NAMALWA (cell line): ENCODE measurements around the gene RAD51B.

Experiments
- DNase-seq: peaks from one replicate; pipeline ENCODE4 v3.0.0-alpha.2; 2015; ENCODE audit warnings: low spot score

RAD51B gene

GRCh38 chr14:68532496-68532895 is 712.9 kb downstream of the RAD51B start:
- DNase-seq: no peak

DNA sequence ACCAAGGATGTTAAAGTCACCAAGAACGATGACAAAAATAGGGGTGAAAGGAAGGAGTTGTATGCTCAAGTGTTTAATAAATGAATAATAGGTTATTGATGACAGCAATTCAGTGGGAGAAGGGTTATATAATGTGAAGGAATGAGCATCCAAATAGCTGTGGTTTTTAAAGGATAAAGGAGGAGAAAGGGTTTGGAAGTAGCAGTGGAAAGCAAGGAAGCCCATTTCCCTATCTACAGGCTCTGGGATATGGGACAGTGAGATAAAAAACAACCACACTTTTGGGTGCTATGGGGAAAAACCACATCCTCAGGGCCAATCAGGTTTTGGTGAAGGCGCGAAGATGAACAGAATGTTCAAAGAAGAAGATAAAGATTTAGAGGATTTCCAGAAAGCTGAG is 714.7 kb downstream of the RAD51B start:
- DNase-seq: no peak

DNA sequence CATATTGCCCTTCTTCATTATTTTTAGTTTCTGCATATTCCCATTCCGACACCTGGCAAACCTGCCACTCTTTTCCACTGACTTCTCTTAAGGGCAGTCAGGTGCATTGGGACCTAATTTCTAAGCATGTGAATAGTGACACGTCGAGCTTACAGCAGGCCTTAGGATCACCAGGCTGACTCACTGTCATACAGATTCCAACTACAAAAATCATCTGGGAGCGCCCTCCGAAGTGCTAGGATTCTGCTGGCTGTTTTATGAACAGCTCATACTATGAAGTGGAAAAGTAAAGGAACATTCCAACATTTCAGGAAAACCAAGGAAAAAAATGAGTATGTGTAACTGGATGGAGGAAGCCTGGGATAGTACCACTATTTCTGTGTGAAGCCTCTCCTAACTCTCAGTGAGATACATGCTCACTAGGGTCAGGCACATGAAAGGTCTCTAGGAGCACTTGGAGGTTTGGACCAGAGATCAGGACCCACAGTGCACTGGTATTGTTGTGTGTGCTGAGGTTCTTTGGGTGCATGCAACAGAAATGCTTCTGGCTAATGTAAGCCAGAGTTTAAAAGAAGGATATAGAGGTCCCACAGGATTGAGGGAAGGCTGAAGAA is 715.9 kb downstream of the RAD51B start:
- no peak for DNase-seq

DNA sequence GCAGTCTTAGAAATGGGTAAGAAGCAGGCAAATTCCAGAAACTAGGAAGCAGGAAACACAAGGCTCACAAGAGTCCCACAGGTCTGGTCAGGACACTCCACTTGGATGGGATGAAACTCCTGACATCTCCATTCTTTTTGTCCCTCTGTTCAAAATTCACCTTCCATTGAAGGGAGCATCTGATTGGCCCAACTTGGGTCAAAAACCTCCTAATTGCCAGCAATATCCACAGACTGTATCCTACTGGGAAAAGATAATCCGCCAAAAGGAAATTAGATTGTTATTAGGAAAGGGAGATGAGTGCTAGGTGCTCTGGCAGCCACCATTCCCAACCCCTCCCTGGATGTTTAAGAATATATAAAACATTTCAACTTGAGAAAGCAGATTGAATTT is 716.4 kb downstream of the RAD51B start:
- DNase-seq: no peak

DNA sequence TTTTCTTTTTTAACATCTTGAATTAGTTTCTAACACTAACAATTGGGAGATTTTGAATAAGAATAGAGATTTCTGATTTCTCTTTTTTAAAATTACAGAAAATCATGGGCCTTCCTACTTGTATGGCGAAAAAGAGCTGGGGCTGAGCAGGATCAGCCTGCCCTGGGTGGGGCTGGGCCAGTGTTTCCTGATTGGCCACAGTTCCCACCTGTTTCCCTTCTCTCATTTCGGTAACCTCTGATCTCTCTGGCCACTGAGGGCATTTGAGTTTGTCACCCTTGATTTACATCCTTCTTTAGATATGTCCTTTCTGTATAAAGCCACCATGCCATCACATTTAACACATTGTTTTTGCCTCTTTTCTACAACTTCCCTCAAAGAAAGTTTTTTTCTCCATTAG is 719.1 kb downstream of the RAD51B start:
- no peak for DNase-seq

GRCh38 chr14:68539241-68539737 is 719.7 kb downstream of the RAD51B start:
- DNase-seq: no peak

DNA sequence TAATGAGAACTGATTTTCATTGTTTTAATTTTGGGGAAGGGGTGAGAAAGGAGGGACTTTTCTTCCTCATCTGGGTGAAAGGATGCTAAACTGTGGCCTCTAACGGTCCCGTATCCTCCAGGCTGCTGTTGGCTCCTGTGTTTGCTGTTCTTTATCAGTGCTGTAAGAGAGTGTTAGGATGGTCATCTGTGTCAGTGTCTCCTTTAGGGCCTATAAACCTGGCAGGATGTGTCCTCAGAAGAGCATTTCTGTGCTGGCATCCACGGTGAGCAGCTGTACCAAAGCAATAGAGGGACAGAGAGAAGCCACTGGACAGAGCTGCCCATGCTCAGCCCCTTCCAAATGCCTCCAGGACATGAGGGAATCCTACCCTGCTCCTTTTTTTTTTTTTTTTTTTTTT is 720.2 kb downstream of the RAD51B start:
- no peak for DNase-seq

GRCh38 chr14:68541178-68541896 is 721.8 kb downstream of the RAD51B start:
- DNase-seq: no peak

DNA sequence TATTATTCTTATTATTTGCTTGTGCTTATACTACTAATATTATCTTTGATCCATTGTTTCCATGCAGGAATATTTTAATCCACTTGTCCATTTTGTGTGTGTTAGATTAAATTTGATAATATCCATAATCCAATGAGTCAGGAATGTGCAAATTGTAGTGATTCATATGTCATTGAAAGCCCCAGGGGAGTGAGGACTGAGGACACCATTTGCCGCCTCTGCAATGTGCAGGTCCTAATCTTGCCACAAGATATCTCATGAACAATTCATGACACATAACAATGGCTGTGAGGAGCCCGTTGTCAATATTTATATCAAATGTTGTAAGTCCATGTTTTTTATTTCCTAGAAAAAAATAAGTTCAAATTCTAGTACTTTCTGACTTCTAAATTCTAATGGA is 722.8 kb downstream of the RAD51B start:
- no peak for DNase-seq

- DNase-seq: no peak
Measured at GRCh38 chr14:68543516-68543915, 723.9 kb downstream of the RAD51B start.

DNA sequence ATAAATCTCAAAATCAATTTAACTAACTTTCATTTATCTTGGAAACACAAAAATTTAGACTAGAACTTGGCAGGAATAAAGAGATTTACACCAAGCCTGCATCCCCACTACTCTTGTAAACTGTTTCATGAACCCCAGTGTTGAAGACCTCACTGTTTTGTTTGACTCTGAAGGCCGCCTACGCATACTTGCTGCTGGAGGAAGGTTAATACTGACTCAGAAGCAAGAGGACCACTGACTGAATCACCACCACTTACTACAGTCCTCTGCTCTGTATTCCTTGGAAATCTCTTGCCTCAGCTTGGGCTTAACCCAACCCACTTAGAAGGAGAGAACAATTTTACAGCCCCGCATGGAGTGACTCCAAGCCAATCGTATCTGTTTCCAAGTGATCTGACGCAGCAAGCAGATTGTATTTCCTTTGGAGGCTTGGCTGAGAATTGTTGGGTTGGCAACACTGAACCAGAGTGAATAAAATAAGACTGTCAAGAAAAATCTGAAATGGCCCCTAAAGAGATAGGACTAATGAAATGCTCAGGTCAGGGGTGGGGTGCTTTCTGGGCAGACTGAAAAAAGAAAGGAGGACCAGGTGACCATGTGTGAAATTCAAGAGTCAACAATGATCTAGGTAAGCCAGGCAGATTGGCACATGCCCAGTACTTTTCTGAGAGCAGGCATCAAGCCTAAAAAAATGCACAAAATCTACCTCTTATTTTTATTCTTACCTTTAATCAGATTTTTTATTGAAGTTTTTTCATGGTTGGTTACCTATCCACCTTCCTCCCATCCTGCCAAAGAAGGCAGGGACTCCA is 724.7 kb downstream of the RAD51B start:
- DNase-seq: no peak

- no peak for DNase-seq
Measured at GRCh38 chr14:68546839-68547238, 727.3 kb downstream of the RAD51B start.

GRCh38 chr14:68547305-68548193 is 728.0 kb downstream of the RAD51B start:
- DNase-seq: no peak

- DNase-seq: no peak
Measured at GRCh38 chr14:68548194-68549076, 728.9 kb downstream of the RAD51B start.

DNA sequence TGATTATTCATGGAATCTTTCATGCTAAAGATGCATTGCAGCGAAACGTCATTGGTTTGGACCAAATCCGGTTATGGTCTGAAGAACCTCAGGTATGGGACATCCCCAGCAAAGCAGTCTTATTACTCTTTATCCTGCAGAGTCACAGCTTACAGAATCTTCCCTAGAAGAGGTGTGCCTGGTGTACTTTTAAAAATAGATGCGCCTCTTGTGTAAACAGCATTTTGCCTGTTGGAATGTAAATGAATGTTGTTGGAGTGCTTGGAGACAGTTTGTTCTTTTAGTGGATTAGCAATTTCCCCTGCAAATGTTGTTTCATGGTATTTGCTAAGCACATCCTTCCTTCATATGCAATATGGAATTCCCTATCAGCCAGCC is 730.7 kb downstream of the RAD51B start:
- no peak for DNase-seq

GRCh38 chr14:68551045-68551683 is 731.6 kb downstream of the RAD51B start:
- DNase-seq: no peak

GRCh38 chr14:68552075-68552474 is 732.5 kb downstream of the RAD51B start:
- DNase-seq: no peak

- no peak for DNase-seq
Measured at GRCh38 chr14:68552602-68553001, 733.0 kb downstream of the RAD51B start.

GRCh38 chr14:68553311-68553710 is 733.7 kb downstream of the RAD51B start:
- DNase-seq: no peak

DNA sequence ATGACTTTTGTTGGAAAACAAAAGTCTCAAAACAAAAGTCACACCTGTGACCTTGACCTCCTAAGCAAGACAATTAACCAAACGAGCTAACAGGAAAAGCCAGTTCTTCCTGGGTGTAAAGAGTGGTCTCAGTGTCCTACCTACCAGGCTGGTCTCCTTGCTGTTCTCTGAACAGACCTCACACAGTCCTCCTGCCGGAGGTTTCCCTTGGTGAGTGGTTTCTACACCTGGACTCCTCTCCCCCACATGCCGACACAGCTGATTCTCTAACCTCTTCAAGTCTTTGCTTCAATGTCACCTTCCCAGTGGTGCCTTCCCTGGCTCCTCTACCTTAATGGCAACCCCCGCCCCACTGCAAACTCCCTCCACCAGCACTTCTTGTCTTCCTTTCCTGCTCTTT is 734.7 kb downstream of the RAD51B start:
- no peak for DNase-seq
